LHCN-M2 (cell line): ENCODE results near the gene FOXC1. TPM values are rescaled to one million over a fixed set of nuclear protein-coding genes. Genes with fewer than 3 reads are reported as not detected.
A peak's percentile ranks its signal among the peaks of the same experiment; 100 is the strongest.

ENCODE experiments used
- DNase-seq: peaks from one replicate; pipeline ENCODE4 v3.0.0-alpha.2; 2012; ENCODE audit warnings: low read depth
- total RNA-seq: library from RNA; depleted of rRNA; stranded (reverse); fragments of >200 nt; gene quantifications from 2 replicates; pipeline ENCODE4 v1.2.3, GENCODE V29; 2014

The FOXC1 gene
- total RNA-seq, 1 experiment from 2014 or later: 1.8 TPM

DNA sequence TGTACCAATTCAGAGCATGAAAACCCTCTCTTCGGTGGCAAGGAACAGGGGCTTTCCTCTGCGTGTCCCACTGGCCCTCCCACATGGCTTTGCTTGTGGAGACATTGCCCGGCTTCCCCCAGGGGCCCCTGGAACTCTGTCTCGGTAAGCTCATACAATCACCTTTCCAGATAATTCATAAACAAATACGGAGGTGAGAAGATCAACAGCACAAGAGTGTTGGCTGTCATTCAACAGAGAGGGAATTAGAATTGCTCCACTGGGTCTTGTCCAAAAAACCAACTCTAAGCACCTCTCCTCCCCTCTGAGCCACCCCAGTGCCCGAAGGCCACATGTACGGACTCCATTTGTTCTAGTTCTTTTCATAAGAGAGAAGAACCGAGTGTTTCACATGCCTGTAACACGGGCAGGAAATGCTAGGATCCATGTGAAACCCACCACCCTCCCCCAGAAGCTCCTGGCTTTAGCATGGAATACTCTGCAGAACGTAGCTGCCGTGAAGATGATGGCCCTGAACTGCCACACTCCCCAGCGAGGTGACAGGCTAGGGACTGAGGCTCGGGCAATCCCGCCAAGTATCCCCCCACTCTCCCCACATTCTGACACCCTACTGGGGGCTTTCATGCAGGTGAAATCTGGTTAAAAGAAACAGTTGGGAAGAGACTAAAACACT is 24.6 kb upstream of the FOXC1 start:
- DNase-seq: no peak

DNA sequence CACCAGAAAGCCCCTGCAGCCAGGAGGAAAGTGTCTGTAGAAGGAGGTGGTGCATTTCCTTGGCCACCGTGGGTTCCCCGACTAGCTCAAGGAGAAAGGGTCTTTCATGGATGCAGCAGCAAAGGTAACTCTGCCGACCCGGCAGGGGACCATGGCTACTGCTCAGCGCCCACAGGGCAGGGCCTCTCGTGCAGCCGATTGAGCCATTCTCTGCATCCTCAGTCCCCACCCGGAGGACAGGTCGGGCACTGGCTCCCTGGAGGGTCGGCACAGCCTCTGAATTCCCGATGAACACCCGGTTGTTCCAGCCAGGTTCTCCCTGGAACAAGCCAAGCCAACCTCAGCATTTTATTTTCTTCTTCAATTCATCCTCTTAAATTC is 24.1 kb upstream of the FOXC1 start:
- no peak for DNase-seq

DNA sequence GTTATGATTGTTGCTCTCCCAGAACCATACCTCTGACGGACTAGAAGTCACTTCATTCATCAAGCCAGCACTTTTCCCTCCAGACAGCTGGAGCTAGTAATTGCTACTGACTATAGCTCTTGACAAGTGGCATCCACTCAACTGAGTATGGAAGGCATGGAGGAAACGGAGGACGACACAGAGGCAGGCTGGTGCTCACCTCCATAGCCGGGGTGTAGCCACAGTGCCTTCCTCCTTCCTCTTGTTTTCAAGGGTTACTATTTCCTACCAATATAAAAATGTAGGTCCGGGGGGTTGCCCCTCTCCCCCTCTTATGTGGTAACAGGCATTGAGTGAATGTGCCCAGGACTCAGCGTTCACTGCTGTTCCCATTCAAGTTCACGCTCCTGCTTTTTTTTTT is 23.5 kb upstream of the FOXC1 start:
- no peak for DNase-seq

DNA sequence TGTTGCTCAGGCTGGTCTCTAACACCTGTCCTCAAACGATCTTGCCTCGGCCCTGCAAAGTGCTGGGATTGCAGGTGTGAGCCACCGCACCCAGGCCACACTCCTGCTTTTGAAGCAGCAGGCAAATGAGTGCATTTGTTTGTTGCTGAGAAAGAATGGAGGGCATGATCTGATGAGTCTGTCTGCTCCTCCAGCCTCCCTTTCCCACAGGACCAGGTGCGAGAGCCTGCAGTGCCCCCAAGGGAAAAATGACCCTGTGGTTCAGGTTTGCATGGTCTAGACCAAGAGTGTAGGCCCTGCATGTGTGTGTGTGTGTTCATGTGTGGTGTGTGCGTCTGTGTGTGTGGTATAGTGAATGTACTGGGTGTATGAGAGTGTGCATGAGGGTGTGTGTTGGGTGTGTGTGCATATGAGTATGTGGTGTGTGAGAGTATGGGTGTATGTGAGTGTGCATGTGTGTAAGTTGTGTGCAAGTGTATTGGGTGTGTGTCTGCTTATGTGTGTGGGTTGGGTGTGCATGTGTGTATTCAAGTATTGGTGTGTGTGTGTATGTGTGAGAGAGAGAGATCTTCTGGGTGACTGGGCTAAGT is 22.8 kb upstream of the FOXC1 start:
- no peak for DNase-seq

DNA sequence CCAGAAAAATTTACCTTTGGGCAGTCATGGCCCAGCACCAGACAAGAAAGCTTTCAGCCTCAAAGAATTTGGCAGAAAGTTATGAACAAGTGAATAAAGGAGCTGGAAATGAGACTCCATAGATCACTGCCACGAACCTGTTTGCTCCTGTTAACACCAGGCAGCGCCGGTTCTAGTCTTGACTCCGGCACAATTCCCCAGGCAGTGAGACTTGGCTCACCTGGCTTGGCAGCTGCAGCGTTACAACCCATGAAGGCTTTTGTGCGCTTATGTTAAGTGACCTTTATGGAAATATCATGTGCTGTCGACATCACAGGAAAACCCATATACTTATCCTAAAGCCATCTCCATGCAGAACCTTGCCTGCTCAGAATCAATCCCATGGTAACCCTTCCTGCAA is 22.2 kb upstream of the FOXC1 start:
- DNase-seq: no peak

DNA sequence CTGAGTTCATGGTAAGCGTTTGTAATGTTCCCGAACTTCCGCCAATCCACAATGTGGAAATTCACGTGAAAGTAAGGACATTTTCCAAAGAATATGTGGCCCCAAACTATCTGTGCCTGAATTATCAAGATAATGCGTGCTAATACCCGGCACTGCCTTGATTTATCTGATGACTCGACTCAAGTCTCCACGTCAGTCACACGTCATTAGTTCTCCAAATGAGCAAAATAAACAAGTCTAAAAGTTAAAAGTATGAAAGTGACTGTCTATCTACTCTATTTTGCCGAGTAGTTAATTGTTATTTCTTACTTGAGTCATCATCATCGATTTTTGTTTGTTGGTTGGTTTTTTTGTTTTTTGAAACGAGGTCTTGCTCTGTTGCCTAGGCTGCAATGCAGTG is 21.7 kb upstream of the FOXC1 start:
- no peak for DNase-seq

DNA sequence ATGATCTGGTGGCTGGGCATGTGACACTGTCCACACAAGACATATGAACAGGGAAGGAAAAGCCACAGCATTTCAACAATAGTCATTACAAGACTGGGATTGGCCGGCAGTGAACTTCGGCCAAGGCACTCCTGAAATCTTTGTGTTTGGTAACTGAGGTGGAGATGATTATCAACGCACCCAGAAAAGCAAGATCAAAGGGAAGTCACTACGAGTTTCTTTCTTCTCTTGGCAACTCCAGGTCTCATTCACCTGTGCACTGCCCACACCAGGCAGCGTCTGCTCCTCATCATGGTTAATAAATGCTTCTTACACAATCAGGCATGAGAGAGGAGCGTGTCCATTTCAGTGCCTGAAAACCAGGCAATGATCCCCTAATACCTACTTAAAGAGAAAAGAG is 20.5 kb upstream of the FOXC1 start:
- no peak for DNase-seq

DNA sequence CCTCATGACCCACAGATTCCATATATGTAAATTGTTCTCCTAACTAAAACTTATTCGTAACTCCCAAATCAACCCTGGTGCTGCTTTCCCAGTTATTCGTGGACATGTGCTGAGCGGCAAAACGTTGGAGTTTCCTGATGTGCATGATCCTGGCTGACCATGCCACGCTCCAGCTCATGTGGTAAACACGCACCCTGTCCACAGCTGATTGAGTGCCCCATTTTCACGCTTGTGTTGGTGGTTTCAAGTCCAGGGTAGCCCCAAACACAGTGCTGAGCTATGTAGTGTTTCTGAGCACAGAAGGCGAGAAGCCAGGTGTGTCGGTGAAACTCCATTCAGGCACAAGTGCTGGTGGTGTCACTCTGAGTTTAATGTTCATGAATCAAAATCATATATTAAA is 19.1 kb upstream of the FOXC1 start:
- no peak for DNase-seq

DNA sequence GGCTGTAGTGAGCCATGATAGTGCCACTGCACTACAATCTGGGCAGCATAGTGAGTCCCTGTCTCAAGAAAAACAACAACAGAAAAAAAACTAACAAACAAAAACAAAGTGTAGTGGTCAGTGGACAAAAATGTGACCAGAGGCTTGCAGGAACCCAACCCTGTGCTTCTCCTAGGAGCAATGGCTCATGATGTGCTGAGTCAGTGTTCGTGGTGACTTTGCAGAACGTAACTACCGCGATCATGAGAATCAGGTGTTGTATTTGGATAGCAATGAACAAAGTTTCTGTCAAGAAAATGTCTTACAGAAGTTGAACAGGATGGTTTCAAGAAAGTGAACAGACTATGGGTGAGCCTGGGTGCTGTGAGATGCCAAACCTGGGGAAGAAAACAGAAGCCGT is 18.5 kb upstream of the FOXC1 start:
- no peak for DNase-seq

DNA sequence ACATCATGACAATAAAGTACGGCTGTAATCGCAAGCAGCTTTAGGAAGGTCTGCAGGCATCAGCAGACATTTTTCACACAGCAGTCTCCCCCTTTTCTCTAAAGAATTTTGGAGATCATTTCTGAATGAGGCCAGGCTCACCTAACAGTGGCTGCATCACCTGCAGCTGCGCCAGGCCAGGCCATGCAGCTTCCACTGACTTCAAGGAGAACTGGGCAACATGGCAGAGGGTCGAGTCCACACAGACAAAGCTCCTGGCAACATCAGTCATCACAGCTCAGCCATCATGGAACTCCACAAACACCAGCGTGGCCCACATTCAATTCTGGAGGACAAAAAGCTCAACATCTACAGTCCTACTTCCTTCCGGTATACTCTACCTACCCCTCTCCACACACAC is 17.8 kb upstream of the FOXC1 start:
- no peak for DNase-seq

DNA sequence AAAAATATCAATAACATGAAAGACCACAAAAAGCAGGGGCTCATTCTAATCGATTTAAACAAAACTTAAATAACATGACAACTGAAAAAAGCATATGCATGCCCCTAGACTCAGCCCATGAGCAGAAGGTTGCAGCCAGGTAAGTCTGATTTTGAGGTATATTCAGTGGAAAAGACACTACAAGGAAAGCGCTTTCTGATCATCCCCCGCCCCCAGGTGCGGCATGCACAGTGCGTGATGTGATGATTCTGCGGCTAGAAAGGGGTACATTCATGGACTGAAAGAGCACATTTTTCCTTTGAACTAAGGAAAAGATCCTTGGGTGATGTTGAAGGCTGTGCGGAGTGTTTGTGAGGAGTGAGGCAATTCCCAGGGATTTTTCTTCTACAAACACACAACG is 16.9 kb upstream of the FOXC1 start:
- no peak for DNase-seq

DNA sequence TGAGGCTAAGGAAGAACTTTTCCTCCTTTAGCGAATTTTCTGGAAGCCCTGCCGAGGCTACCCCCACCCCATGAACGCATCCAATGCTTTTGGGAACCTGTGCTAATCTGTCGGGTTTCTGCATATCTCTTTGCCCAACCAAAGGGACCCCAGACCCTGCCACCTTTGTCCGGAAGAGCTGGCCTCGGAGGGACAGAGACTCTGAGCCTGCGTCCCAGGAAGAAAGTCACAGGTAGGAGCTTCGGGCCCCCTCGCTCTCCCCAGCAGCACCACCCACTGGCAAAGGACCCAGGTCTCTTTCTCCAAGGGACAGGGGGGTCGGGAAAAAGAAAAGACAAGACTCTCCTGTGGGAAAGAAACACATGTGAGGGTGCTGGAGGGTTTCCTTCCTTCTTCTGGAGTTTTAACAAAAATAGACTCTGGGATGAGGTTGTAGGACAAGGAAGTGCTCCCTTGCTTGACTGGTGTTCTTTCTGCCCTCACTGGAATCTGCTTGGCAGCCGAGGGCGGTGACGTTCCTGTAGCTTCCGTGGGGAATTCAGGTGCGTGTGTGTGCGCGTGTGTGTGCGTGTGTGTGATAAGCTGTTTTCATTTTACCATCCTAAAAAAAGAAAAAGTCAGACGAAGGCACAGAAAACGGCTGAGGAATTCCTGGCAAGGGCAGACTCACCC is 16.3 kb upstream of the FOXC1 start:
- no peak for DNase-seq

DNA sequence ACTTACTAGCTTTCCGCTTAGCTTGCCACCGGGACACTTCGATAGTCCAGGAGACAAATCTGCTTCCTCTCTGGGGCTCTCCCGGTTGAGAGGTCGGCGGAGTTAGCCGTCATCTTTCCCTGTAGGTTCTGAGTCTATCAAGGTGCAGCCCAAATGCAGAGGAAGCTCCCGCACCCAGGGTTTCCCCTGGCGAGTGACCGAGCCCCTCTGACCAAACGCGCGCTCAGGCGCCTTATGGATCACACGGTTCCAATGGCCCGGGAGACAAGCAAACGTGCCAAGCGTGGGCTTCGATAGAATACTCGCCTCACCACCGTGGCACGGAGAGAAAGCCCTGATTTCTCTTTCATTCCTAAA is 15.8 kb upstream of the FOXC1 start:
- no peak for DNase-seq

DNA sequence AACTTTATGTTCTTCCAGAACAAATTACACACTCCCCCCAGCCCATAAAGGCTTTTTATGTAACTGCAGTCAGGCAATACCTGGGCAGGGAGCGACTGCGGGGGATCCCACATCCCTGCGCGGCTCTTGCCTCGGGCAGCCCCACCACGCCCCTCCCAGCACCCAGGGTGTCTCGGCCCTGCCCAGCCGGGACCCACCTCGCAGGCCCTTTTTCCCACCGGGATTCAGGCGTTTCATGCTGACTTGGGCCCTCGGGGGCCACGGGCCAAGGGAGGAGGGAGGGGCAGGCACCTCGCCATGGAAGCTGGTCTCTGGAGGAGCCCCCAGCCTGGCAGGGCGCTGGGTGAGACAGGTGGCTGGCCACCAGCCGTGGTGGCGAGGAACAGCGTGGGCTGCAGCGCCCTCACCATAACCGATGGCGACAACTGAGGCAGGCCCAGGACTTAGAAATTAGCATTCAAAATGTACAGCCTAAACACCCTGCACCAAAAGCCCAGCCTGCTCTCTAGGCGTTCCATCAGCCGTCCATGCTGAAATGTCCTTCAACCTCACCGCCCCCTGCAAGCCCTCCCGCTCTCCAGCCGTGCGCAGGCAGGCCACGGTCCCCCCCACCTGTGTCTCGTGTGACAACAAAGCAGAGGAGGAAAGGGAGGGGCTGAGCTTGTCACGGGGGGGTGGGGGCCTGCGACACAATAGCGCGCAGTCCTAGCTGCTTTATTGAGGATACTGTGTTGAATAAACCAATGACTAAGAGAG is 15.1 kb upstream of the FOXC1 start:
- DNase-seq: no peak

DNA sequence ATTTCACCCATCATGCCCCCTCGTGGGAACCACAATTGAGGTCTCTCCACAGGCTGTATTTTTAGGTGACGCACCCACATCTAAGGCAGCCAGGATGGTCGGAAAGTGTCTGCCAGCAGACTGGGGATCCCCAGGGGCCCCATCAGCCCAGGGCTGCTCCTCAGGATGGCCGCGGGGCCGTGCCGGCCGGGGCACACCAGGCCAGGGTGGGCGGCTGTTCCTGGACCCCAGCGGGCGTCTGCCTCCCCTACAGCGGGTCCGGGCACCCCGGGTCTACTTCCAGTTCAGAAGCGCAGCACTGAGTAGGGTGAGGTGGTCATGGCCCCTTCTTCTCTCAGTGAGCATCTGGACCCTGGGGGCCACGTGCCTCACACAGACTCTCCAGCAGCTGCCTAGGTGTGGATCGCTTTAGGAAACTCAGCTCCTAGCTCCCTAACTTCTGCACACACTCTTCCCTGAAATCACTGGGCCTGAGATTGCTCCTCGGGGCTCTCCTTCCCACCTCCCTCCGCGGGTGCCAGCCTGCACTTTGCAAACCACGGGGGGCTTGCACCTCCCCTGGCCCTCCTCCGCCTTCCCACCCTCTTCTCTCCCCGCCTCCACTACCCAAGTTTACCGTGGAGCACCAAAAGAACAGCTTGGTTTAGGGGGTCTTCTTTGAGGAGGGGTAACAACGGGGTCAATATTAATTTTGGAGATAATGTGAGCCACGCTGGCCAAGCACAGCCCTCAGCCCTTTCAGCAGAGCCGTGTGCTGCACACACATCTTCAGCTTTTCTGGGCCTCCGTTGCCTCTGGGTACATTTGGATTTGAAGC is 14.2 kb upstream of the FOXC1 start:
- DNase-seq: no peak

DNA sequence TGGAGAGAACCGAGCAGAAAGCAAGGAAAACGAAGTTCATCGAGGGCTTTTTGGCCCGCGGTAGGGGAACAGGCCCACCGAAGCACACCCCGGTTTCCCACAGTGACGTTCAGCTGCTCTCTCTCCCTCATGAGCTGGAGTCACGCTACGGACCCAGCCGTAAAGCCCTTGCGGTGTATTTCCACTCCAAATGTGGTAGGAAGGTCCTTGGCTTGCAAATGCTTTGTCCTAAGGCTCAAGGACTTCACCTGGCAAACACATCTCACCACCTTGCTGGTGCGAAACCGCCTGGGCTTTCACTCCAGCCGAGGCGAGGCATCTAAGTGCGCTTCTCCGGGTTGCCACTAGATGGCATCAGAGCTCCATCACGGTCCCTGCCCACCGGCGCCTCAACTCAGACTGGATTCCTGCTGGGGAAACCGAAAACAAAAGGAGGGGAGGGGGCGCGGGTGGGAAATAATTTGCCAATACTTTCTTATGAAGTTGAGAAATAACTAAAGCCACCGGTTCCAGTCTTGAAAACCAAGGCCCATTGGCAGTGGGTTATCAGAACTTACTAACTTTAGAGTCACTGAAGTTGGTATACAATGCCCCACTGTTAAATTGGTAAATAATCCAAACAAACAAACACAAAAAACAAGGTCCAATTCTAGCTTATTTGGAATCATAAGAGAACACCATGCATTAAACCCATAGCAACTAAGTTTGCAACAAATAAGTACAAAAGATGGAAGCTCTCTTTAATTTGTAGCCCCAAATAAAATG is 13.4 kb upstream of the FOXC1 start:
- DNase-seq: peak; percentile 26

DNA sequence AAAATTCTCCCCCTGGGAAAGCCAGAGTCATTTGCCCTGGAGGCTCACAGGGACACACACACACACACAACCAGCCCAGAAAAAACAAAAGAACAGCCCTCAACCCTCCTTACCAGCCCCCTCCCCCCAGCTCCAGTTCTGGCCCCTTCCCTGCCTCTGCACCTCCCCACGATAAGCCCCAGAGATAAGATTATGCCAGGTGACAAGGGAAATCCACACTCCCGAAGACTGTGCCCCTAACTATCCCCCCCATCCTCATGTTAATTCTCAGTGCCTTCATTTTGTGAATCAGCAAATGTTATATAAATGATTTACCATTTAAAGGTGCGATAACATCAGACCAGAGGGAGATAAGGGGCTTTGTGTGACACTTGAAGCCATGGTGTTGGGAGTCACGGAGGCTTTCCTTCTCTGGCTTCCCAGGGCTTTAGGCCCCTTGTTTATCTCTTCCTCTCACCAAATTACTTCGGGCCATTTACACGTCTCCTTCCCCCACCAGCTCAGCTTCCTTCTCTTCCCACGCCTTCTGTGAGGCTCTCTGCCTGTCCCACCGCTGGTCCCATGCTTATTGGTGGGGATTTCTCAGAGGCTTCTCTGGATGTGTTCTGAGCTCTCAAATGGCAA is 12.5 kb upstream of the FOXC1 start:
- DNase-seq: no peak

DNA sequence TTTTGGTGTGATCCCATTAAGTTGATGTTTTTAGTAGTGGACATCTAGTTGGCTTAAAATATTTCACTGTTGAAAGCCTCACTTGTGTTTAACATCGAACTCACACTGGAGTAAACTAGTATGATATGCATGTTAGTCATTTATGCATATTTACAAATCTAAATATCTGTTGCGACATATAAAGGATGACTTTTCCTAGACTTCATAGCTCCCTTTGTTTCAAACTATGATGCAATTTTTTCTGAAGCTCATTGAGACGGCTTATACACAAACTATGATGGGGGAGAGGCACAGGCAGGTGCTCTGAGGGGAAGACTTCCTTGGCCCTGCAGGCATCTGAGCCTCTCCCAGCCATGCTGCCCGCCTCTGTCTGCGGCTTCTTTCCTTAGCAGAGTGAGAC is 11.8 kb upstream of the FOXC1 start:
- DNase-seq: peak; percentile 51

DNA sequence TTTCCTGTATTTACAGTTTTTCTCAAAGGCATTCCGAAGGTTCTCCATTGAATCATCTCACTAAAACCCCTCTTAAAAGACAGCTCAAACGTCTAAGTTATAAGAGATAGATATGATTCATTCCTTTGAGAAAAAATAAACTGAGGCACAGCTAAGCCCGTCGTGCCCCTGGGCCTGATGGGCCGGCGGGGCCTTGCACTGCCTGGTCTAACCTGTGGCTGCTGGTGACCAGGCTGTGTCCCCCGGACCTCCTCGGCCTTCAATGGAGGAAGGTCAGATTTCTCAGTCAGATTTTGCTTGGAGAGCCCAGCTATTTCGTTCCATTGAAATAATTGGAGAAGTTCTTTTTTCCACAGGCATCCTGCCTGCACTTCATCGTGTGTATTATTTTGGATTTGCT is 11.3 kb upstream of the FOXC1 start:
- DNase-seq: no peak

DNA sequence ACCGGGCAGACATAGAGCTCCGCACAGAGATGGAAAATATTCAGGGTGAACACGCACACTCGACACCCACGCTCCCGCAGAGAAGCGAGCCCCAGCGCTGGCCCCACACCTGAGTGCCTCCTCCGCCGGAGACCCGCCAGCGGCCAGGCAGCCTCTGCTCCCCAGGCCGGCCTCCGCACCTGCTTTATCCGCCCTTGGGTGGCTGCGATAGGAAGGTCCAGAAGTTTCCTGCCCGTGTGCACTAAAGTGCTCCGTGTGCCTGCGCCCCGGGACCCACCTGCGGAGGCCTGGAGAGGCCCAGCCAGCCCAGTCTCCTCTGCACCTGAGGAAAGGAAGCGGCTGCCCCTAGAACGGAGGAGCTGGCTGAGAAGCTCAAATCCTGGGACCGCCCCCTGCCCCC is 10.8 kb upstream of the FOXC1 start:
- no peak for DNase-seq

DNA sequence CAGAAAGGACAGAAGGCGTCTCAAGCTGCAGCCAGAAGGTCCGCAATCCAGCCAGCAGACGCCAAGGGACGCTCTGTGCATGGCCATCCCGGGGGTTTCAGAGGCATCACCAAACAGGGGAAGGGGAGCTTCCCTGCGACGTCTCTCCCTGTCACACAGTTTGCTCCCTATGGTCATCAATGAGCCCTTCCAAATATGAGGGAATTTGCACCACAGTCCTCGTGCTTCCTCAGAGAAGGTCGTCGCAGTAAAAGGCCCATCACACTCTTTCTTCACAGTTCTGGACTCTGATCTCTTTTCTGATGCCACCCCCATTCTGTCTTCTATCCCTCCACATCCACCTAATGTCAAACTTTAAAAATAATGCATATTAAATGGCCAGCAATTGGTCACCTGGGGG is 10.2 kb upstream of the FOXC1 start:
- no peak for DNase-seq
